NCI-H510A (cell line): ENCODE results near the gene DCXR.

Experiments used
- DNase-seq: peaks from one replicate; lab custom pipeline; 2025; lab: John Stamatoyannopoulos, UW

Gene DCXR

GRCh38 chr17:82055023-82055964, 17.8 kb upstream of the DCXR start:
- no peak for DNase-seq

GRCh38 chr17:82054351-82055022, 17.0 kb upstream of the DCXR start:
- no peak for DNase-seq

GRCh38 chr17:82053556-82054263, 16.2 kb upstream of the DCXR start:
- no peak for DNase-seq

- DNase-seq: no peak
Observed at GRCh38 chr17:82053130-82053529, 15.6 kb upstream of the DCXR start.

- DNase-seq: no peak
Observed at GRCh38 chr17:82052638-82053059, 15.2 kb upstream of the DCXR start.

GRCh38 chr17:82051776-82052637, 14.5 kb upstream of the DCXR start, which contains the start of the genes GPS1 and RFNG:
TSS of gene GPS1 (plus strand) at chr17:82051898. CDS start at chr17:82051932, 34 bp downstream.
TSS of gene RFNG (minus strand) at chr17:82051811. CDS start at chr17:82051766, 45 bp downstream.
- DNase-seq: peak; percentile 68

- DNase-seq: no peak
Observed at GRCh38 chr17:82050761-82051641, 13.5 kb upstream of the DCXR start.

- DNase-seq: no peak
Observed at GRCh38 chr17:82050152-82050760, 12.8 kb upstream of the DCXR start.

GRCh38 chr17:82049521-82049971, 12.0 kb upstream of the DCXR start:
- DNase-seq: no peak

GRCh38 chr17:82049106-82049505, 11.6 kb upstream of the DCXR start:
- no peak for DNase-seq

- DNase-seq: no peak
Observed at GRCh38 chr17:82048571-82048971, 11.1 kb upstream of the DCXR start.

- no peak for DNase-seq
Observed at GRCh38 chr17:82047914-82048570, 10.5 kb upstream of the DCXR start.

- no peak for DNase-seq
Observed at GRCh38 chr17:82047379-82047778, 9.9 kb upstream of the DCXR start.

- DNase-seq: no peak
Observed at GRCh38 chr17:82046903-82047302, 9.4 kb upstream of the DCXR start.

- no peak for DNase-seq
Observed at GRCh38 chr17:82045936-82046484, 8.5 kb upstream of the DCXR start.

- no peak for DNase-seq
Observed at GRCh38 chr17:82043507-82043906, 6.0 kb upstream of the DCXR start.

GRCh38 chr17:82042649-82043048, 5.2 kb upstream of the DCXR start:
- no peak for DNase-seq

GRCh38 chr17:82041144-82041814, 3.8 kb upstream of the DCXR start:
- no peak for DNase-seq
